Prostate gland (tissue), 2 donors: ENCODE data around the gene HTR1E. TPM values are rescaled to one million over a fixed set of nuclear protein-coding genes. Genes with fewer than 3 reads are reported as not detected.
A peak's percentile ranks its signal among the peaks of the same experiment; 100 is the strongest.
"Not testable (repeated sequence)": the region's sequence is repeated elsewhere in the genome, so short reads cannot be mapped to it uniquely, and the experiment has no call there.

Source experiments
- DNase-seq: peaks from one replicate; pipeline ENCODE4 v3.0.0-alpha.2; 2019; ENCODE audit warnings: low spot score
- H3K27ac ChIP-seq, 2 donors: fragments of 200-600 bp; sonication (generic); 2 replicates each; pipeline ENCODE4 v1.5.1; 2017 to 2019
- H3K27me3 ChIP-seq: fragments of 200-600 bp; sonication (generic); replicated peaks from 2 replicates; pipeline ENCODE4 v1.5.1; 2019; ENCODE audit not compliant: insufficient read depth
- H3K36me3 ChIP-seq, 2 donors: fragments of 200-600 bp; sonication (generic); 1 replicate in 1 of 2; 2 replicates in 1 of 2; pipeline versions ENCODE4 v1.5.1 to v1.8.1; 2017 to 2019
- H3K4me1 ChIP-seq: fragments of 200-600 bp; sonication (generic); replicated peaks from 2 replicates; pipeline ENCODE4 v1.5.1; 2019
- H3K4me3 ChIP-seq, 2 donors: fragments of 200-600 bp; sonication (generic); 2 replicates each; pipeline ENCODE4 v1.5.1; 2017 to 2019
- H3K9me3 ChIP-seq: fragments of 200-600 bp; sonication (generic); 2 replicates; pipeline ENCODE4 v1.5.1; 2017
- CTCF ChIP-seq, 4 experiments: fragments of 200-600 bp in 2 of 4; fragments of 450-650 bp in 2 of 4; sonication (generic) in 2 of 4; IDR thresholded peaks; 1 replicate in 3 of 4; 2 replicates in 1 of 4; pipeline ENCODE4 v1.5.1; 2016 to 2019; ENCODE audit warnings: antibody characterized with exemption in 4 of 4, mild to moderate bottlenecking in 2 of 4, moderate library complexity in 2 of 4
- POLR2A ChIP-seq: fragments of 450-650 bp; IDR thresholded peaks from one replicate; pipeline ENCODE4 v1.6.1; 2016; ENCODE audit warnings: antibody characterized with exemption, mild to moderate bottlenecking
- POLR2AphosphoS5 ChIP-seq: sonication (generic); formaldehyde crosslinking; IDR thresholded peaks from one replicate; pipeline ENCODE4 v1.6.1; 2017; ENCODE audit warnings: antibody characterized with exemption
- WGBS: methylation state at CpG from one replicate; pipeline ENCODE4 v1.1.5; 2018; 5-methylcytosine and 5-hydroxymethylcytosine counted together
- intact Hi-C: fragments of 100-400 bp; cut with DNase I; formaldehyde crosslinking; loops from one replicate; pipeline ENCODE4 v1.14.2; 2022
- total RNA-seq, 2 donors: library from RNA; depleted of rRNA; stranded (reverse); fragments of >200 nt; gene quantifications; one replicate each; pipeline ENCODE4 v1.1.0, GENCODE V29; 2016

The HTR1E gene, protein sequence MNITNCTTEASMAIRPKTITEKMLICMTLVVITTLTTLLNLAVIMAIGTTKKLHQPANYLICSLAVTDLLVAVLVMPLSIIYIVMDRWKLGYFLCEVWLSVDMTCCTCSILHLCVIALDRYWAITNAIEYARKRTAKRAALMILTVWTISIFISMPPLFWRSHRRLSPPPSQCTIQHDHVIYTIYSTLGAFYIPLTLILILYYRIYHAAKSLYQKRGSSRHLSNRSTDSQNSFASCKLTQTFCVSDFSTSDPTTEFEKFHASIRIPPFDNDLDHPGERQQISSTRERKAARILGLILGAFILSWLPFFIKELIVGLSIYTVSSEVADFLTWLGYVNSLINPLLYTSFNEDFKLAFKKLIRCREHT
- not detected for total RNA-seq

GRCh38 chr6:86937219-86938079 lies at the start of gene HTR1E:
Gene HTR1E (plus strand): TSS chr6:86937528. CDS start chr6:87015335, 77,807 bp downstream.
- TF ChIP-seq POLR2AphosphoS5: no peak
- peak in 3 of 4 experiments; percentile 27 to 31 (median 30) for TF ChIP-seq CTCF (IDR thresholded peaks at IDR 0.05)
- WGBS: under 1% methylated on average over 52 of the region's 55 CpGs
- Histone ChIP-seq H3K4me3 (peak within 1 kb of the TSS; percentile 18 to 27), H3K27me3 (no peaks in the 10 kb centered on the region), H3K27ac (no peak within 1 kb of the TSS), H3K4me1 (no peaks in the 10 kb centered on the region), H3K36me3 (no peaks in the 10 kb centered on the region), H3K9me3 (no peaks in the 10 kb centered on the region)
- peak; percentile 9 for DNase-seq
- intact Hi-C loops: loop anchor here (10.0 kb wide), 1 partner anchor 1013 kb away; no protein-coding TSS in a partner anchor

- 37% methylated on average over 4 of the region's 4 CpGs for WGBS
- Histone ChIP-seq H3K27ac (no peak overlapping the region), H3K36me3 (no peaks in the 10 kb centered on the region), H3K4me3 (no peak overlapping the region), H3K9me3 (no peaks in the 10 kb centered on the region), H3K4me1 (no peaks in the 10 kb centered on the region), H3K27me3 (no peaks in the 10 kb centered on the region)
- DNase-seq: no peak
- TF ChIP-seq POLR2A (no peak), POLR2AphosphoS5 (no peak), CTCF (IDR thresholded peaks at IDR 0.05) (no peak)
- intact Hi-C loops: no loop called here
Observed at GRCh38 chr6:86888301-86888700, 49.0 kb upstream of the HTR1E start.

GRCh38 chr6:86897265-86897664 lies 40.1 kb upstream of the HTR1E start:
- H3K27ac ChIP-seq, H3K4me3 ChIP-seq, DNase-seq, H3K9me3 ChIP-seq, H3K4me1 ChIP-seq, intact Hi-C loops, H3K27me3 ChIP-seq, H3K36me3 ChIP-seq: not testable (repeated sequence)
- WGBS: 93% methylated on average over 8 of the region's 8 CpGs

GRCh38 chr6:86913795-86914194 lies 23.5 kb upstream of the HTR1E start:
- TF ChIP-seq POLR2A (no peak), CTCF (IDR thresholded peaks at IDR 0.05) (no peak), POLR2AphosphoS5 (no peak)
- DNase-seq: no peak
- H3K9me3 ChIP-seq: no peaks in the 10 kb centered on the region
- H3K36me3 ChIP-seq: no peaks in the 10 kb centered on the region
- H3K4me3 ChIP-seq: no peak overlapping the region
- H3K4me1 ChIP-seq: no peaks in the 10 kb centered on the region
- no peak overlapping the region for H3K27ac ChIP-seq
- 29% methylated on average over 2 of the region's 2 CpGs for WGBS
- intact Hi-C loops: no loop called here
- H3K27me3 ChIP-seq: peaks cover 2% of the 10 kb centered on the region

- Histone ChIP-seq H3K36me3 (no peaks in the 10 kb centered on the region), H3K4me3 (no peak overlapping the region), H3K27me3 (peaks cover 2% of the 10 kb centered on the region), H3K9me3 (no peaks in the 10 kb centered on the region), H3K27ac (no peak overlapping the region), H3K4me1 (no peaks in the 10 kb centered on the region)
- intact Hi-C loops: no loop called here
- WGBS: 86% methylated on average over 2 of the region's 2 CpGs
- TF ChIP-seq POLR2AphosphoS5 (no peak), POLR2A (no peak), CTCF (IDR thresholded peaks at IDR 0.05) (no peak)
- DNase-seq: no peak
Observed at GRCh38 chr6:86916393-86916792, 20.9 kb upstream of the HTR1E start.

DNA sequence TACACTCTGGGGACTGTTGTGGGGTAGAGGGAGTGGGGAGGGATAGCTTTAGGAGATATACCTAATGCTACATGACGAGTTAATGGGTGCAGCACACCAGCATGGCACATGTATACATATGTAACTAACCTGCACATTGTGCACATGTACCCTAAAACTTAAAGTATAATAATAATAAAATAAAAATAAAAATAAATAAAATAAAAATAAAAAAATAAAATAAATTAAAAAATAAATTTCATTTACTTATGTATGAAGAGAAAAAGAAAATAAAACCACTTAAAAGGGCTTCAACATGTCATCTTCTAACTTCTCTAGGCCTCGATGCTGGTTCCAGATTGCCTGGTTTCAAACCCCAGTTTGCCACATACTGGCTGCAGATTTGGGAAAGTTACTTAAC lies 10.2 kb upstream of the HTR1E start:
- H3K4me3 ChIP-seq, intact Hi-C loops, H3K36me3 ChIP-seq, DNase-seq, H3K27ac ChIP-seq, H3K27me3 ChIP-seq, H3K4me1 ChIP-seq, H3K9me3 ChIP-seq: not testable (repeated sequence)
- 93% methylated on average over 2 of the region's 2 CpGs for WGBS

GRCh38 chr6:86927859-86928258 lies 9.5 kb upstream of the HTR1E start:
- H3K4me1 ChIP-seq, H3K27ac ChIP-seq, H3K9me3 ChIP-seq, H3K4me3 ChIP-seq, DNase-seq, intact Hi-C loops, H3K36me3 ChIP-seq, H3K27me3 ChIP-seq: not testable (repeated sequence)
- WGBS: 96% methylated on average over 11 of the region's 11 CpGs
